Mononuclear cell (primary cell): Measurements from ENCODE around the gene PDE2A. TPM values are rescaled to one million over a fixed set of nuclear protein-coding genes. Genes with fewer than 3 reads are reported as not detected.

ENCODE experiments used
- H3K27me3 ChIP-seq: 2 replicates; pipeline ENCODE4 v1.6.0; 2011; ENCODE audit warnings: low read length, control low read depth; ENCODE audit not compliant: insufficient read depth
- H3K4me1 ChIP-seq: 2 replicates; pipeline ENCODE4 v1.5.1; 2011; ENCODE audit warnings: mild to moderate bottlenecking, low read length, control low read depth; ENCODE audit not compliant: insufficient read depth
- H3K4me3 ChIP-seq: 2 replicates; pipeline ENCODE4 v1.5.1; 2011; ENCODE audit warnings: mild to moderate bottlenecking, low read length, moderate library complexity
- H3K9me3 ChIP-seq: 2 replicates; pipeline ENCODE4 v1.5.1; 2011; ENCODE audit warnings: low read depth, mild to moderate bottlenecking, control low read depth, low read length
- total RNA-seq: library from RNA; depleted of rRNA; stranded (reverse); fragments of >200 nt; gene quantifications from one replicate; pipeline ENCODE4 v1.2.3, GENCODE V29; 2012

The PDE2A gene
- total RNA-seq, 1 donor: 3.7 TPM

DNA sequence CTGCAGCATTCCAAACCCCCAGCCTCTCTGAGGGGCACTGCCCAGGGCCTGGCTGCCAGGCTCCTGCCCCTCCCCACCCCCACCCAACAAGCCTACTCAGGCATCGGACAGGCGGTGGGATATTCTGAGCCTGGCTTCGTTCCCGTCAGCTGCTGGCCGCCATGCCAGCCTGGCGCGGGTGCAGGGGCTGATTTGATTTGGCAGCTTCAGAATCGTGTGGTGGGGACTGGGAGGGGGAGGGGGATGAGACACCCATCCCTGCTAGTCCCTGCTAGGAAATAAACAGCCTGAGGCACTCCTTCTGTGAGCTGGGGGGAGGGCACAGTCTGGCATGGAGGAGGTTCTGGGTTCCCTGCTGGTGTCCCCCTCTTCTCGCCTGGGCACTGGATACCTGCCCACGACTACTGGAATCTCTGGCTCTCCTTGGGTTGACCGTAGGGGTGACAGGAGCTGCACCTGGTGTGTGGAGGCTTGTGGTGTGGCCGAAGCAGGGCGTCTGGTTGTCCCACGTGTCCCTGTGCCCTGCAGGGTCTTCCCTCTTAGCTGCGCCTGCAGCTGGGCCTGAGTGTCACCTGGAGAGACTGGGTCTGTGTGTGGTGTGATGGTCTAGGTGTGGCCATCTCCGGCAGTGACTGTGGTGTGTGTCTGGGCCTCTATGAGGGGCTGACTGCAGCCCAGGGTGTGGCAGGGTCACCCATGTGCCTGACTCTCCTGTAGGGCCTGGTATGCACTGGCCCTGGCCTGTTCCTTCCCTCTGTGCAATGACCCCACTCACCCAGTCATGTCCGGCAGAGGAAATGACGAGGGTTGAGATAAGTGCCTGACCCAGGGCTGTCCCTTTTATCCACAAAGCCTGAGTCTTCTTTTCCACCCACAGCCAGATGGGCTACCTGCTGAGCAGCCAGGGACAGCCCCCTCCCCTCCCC lies 42.2 kb downstream of the PDE2A start:
- Histone ChIP-seq H3K4me1 (no peaks in the 10 kb centered on the region), H3K9me3 (no peaks in the 10 kb centered on the region), H3K27me3 (no peaks in the 10 kb centered on the region), H3K4me3 (no peak overlapping the region)

DNA sequence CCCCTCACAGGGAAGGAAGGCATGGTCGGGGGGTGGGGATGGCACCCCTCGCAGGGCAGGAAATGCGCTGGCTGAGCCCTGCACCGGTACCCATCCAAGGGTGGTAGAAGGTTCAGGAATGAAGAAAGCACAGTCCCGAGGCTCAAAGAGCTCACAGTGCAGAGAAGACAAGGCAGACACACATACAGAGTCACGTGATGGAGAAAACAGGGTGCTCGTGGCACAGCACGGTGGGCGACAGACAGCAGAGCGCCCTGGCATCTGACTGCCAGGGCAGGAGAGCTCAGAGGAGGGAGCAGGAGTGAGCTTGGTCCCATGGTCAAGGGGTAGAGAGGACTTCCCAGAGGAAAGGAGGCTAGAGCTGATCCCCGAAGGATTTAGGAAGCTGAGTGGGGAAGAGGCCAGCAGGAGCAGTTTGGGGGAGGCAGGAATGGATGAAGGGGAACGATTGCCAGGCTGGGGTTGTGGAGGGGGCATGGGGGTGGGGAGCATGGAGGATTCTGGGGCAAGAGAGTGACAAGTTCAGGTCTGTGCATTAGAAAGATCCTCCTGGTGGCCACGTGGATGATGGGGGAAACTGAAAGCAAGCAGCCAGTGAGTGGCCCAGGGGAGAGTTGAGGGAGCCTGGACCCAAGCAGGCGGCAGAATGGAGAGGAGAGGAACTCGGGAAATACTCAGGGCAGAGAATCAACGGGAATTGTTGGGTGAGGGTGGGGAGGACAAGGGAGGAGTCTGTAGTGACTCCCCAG lies 43.9 kb downstream of the PDE2A start:
- no peaks in the 10 kb centered on the region for H3K4me1 ChIP-seq
- no peaks in the 10 kb centered on the region for H3K9me3 ChIP-seq
- H3K4me3 ChIP-seq: no peak overlapping the region

DNA sequence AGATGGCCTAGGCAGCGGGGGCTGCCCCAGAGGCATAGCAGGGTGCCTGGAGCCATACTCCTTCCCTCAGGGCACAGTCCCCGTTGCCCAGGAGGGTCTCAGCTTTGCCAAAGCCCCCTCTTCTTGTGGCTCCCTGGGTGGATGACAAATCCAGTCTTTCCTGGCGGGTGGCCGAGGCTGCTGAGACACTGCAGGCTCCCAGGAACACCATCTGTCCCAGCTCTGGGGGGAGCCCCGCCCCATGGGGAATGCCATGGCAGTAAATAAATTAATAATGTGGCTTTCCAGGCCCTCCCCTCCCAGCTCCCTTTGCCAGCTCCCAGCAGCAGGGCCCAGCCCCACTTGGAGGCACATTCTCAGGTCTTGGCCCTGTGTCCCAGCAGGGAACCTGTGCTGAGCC lies 45.0 kb downstream of the PDE2A start:
- no peaks in the 10 kb centered on the region for H3K4me1 ChIP-seq
- H3K9me3 ChIP-seq: no peaks in the 10 kb centered on the region

More for the DNA sequence above, 43.9 kb downstream of the PDE2A start:
- no peaks in the 10 kb centered on the region for H3K27me3 ChIP-seq

DNA sequence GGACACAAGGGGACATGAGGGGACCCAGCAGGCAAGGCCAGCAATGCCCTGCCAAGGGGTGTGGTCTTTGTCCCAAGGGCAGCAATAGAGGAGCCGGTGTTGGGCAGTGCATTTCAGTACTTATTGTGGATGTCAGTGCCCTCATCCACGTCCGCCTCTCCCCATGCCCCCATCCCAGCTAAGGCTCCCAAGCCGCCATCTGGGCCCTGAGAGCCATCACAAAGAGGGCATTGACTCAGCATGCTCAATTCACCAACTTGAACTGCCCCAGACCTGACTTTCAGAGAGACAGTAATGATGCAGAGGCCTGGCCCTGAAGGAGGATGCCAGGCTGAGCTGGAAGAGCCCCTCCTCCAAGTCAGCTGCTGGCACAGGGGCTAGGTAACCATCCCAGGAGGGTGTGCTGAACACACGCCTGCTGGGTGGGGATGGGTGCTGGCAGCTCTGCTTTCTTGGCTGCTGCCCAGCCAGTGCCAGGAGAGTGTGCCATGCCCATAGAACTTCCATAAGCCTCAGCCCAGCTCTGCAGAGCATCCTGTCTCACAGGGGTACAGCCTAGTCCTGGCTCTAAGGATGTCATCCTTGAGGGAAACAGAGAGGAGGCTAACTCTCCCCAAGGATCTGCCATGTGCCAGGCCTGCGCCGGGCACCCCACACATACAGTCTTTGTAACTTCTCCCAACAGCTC lies 46.5 kb downstream of the PDE2A start:
- no peaks in the 10 kb centered on the region for H3K4me1 ChIP-seq
- no peaks in the 10 kb centered on the region for H3K27me3 ChIP-seq
- no peak overlapping the region for H3K4me3 ChIP-seq
- no peaks in the 10 kb centered on the region for H3K9me3 ChIP-seq

More for the DNA sequence above, 45.0 kb downstream of the PDE2A start:
- no peak overlapping the region for H3K4me3 ChIP-seq
- H3K27me3 ChIP-seq: no peaks in the 10 kb centered on the region

DNA sequence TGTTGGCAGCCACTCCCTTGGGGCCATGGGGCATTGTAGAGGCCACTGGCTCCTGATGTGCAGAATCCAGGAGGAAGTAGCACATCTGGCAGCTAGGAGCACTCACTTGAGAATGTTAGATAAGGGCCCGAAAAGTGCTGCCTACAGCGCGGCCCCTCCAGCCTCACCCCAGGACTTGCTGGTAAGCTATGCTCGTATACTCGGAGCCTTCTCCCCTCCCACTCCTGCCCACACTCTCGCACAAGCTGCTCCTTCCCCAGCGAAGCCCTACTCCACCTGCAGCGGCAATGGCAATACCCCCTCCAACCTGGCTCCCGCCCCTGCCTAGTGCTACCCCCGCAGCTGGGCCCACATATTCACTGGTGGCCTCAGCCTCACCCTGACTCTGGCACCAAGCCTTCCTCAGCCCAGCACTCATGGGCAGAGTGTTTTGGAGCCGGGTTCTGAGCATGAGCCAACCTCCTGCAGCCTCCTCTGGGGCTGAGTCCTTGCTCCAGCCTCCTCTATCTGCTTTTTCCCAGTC lies 47.7 kb downstream of the PDE2A start:
- Histone ChIP-seq H3K4me3 (no peak overlapping the region), H3K4me1 (no peaks in the 10 kb centered on the region), H3K9me3 (no peaks in the 10 kb centered on the region), H3K27me3 (no peaks in the 10 kb centered on the region)

DNA sequence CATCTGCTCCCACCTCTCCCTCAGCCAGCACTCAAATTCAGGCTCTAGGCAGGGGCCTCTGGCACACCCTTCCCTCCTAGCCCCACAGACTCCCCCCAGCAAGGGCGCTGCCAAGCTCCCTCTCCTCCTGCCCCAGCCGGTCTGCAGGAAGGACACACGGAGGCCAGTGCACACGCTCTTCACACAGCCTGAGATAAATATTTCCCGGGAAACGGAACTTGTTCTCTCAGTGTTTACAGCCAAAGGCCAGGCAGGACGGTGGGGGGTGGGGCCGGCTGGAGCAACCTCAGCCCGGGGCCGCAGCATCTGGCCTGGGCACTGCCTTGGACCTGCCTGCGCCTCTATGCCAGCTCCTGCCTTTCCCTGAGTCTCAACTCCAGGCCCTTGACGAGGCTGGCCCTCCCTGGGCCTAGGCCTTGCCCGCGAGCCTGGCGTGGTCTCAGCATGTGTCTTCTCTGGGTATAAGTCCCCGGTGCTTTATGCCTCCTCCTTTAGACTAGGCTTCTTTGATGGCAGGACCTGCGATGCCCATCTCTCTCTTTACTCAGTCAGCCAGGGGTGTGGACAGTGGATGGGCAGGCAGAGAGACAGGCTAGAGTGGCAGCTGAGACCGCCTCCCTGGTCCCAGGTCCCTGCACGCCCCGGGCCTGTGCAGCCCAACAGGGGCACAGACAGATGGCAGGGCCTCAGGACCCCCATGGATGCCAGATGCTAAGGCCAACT lies 48.4 kb downstream of the PDE2A start:
- H3K4me3 ChIP-seq: no peak overlapping the region
- no peaks in the 10 kb centered on the region for H3K4me1 ChIP-seq
- H3K9me3 ChIP-seq: no peaks in the 10 kb centered on the region
- H3K27me3 ChIP-seq: no peaks in the 10 kb centered on the region

DNA sequence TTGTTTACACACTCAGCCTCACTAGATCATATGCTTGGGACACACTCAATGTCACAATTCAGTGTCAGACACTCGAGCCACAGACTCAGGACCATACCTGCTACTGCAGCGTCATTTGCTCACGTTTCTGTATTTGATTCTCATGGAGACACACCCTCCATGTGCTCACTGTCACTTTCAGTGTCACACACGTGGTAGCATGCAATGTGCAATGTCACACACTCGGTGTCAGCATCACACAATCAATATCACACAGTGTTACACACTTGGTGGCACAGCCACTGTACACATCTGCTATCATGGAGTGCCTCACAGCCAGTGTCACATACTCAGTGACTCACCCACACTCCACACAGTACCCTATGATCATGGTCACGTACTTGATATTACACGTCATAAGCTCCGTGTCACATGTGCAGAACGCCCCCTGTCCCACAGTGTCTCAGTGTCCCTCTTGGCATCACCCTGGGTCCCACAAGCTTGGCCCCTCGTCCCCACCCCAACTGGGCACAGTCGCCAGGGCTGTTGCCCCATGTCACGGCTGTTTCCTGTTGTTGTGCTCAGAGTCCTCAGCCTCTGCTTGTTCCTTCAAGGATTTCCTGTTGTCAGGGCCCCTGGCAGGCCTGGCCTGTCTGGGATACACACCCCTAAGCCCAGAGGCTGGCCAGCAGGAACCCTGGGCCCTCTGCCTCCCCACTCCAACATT lies 49.6 kb downstream of the PDE2A start:
- Histone ChIP-seq H3K4me3 (no peak overlapping the region), H3K4me1 (no peaks in the 10 kb centered on the region), H3K27me3 (no peaks in the 10 kb centered on the region), H3K9me3 (no peaks in the 10 kb centered on the region)

DNA sequence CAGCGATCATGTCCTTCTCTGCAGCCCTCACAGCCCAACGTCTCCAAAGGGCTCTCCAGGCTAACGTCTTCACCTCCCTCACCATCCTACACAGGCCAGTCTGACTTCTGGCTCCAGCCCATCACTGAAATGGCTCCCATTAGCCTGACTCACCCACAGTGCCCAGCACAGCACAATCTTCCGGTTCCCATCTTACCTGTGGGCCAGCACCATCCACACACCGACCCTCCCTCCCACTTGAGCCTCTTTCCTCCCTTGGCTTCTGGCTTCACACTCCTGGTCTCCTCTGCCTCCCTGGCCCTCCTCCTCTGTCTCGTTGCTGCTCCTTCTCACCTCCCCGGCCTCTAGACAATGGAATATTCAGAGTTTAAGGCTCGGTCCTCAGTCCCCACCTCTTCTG lies 51.2 kb downstream of the PDE2A start:
- Histone ChIP-seq H3K4me3 (no peak overlapping the region), H3K9me3 (no peaks in the 10 kb centered on the region), H3K27me3 (no peaks in the 10 kb centered on the region), H3K4me1 (no peaks in the 10 kb centered on the region)

DNA sequence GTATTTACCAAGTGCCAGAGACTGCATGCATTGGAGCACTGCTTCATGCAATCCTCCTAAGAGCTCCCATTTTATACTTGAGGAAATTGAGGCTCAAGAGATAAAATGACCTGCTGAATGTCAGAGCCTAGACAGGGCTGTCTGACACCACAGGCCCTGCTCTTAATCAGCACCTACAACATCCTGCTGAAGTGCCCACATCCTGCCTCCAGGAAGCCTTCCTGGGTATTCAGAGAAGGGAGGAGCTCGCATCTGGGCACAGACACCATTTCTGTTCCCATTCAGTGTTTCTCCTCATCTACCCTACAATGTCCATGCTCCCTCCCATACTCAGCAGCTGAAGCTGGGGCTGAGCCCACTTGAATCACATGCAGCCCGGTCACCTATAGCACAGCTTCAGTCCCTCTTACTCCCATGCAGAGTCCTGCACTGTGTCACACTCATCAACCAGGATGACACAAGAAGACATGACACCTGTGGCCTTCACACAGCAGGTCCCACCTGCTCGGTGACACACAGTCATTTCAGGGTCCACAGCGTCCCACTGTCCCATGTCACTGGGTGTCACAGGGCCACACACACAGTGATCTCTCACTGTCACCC lies 53.1 kb downstream of the PDE2A start:
- no peaks in the 10 kb centered on the region for H3K9me3 ChIP-seq
- no peaks in the 10 kb centered on the region for H3K27me3 ChIP-seq
- no peaks in the 10 kb centered on the region for H3K4me1 ChIP-seq
- no peak overlapping the region for H3K4me3 ChIP-seq

DNA sequence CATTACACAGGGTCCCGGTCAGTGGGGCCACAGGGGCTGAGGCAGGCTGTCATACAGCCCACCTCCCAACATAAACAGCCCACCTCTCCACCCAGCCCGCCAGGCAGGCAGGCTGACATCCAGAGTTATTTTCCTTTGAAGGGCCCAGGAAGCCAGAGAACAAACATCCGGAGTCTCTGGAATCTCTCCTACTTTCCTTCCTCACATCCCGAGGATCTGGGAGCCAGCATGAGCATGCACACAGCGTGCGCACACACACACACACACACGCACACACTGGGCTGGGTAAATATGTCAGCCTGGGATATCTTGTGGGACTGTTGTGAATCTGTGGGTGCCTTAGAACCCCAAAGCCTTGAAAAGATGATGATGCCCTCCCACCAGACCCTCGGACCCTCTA lies 55.4 kb downstream of the PDE2A start:
- Histone ChIP-seq H3K9me3 (no peaks in the 10 kb centered on the region), H3K4me3 (no peak overlapping the region), H3K4me1 (peaks cover 10% of the 10 kb centered on the region), H3K27me3 (no peaks in the 10 kb centered on the region)

DNA sequence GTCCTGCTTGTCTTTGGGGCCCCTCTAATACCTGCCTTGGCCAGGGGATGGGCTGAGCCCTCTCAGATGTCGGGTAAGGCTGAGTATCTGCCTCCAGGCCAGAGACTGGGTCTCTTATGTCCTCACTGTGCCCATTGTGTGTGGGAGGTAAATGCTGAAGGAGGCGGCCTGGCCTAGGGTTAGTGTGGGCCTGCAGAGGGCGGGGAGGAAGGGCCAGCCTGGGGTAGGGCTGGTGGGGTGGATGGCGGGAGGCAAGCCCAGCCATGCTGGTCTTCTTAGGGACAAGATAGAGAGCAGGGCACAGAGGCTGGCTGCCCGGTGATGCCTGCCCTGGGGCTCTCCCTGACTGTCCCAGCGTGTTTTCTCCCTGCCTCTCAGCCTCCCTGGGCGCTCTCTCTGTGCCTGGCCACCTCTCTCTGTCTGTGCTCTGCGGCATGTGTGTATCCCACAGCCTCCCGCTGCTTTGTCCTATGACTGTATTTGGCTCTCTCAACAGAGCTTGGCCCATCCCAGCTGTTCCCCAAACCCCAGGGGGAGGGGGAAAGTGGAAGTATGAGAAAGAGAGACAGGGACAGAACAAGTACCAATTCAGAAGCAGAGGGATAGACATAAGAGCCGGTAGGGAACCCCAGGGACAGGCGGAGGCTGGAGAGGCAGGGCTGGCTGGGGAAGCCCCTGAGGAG lies 57.0 kb downstream of the PDE2A start:
- Histone ChIP-seq H3K4me1 (peaks cover 26% of the 10 kb centered on the region), H3K27me3 (no peaks in the 10 kb centered on the region), H3K4me3 (no peak overlapping the region), H3K9me3 (no peaks in the 10 kb centered on the region)

DNA sequence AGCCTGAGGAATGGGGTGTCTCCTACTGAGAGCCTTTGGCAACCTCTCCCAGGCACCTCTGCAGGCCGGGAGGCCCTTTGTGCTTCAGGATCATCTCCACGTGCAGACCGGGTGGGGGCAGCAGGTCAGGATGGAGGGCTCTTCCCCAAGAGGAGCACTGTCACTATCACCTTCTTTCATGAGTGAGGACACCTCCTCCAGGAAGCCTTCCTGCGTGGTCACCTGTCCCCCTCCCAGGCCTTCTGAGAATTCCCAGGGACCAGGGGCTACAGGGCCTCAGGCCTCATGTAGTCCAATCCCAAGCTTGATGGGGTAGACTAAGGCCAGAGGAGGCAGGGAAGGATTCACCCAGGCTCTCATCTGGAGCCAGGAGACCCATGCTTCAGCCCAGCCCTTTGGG lies 57.6 kb downstream of the PDE2A start:
- Histone ChIP-seq H3K4me1 (peaks cover 31% of the 10 kb centered on the region), H3K4me3 (no peak overlapping the region), H3K9me3 (no peaks in the 10 kb centered on the region), H3K27me3 (peaks cover under 1% of the 10 kb centered on the region)

DNA sequence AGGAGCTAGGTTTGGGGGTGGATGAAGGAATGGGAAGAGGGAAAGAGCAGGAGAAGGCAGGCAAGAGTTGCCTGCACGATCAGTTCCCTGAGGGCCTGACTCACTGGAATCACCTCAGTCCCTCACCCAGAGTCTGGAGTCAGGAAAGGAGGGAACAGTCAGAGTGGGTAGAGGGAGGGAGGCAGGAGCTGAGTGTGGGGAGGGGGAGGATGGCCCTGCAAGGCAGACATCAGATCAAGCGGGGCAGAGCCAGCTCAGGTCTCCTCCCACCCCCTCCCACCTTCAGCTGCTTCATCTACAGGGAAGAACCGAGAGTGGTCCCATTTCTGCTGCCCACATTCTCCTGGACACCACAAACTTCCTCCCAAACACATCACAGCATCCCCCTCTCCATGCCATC lies 58.9 kb downstream of the PDE2A start:
- H3K4me1 ChIP-seq: peaks cover 34% of the 10 kb centered on the region
- no peaks in the 10 kb centered on the region for H3K9me3 ChIP-seq
- H3K4me3 ChIP-seq: no peak overlapping the region
- H3K27me3 ChIP-seq: peaks cover 10% of the 10 kb centered on the region
